Mesodermal cell (in vitro differentiated cells): ENCODE data around the gene ZNF580.
A peak's percentile ranks its signal among the peaks of the same experiment; 100 is the strongest.

Experiments used
- H3K27ac ChIP-seq: 2 replicates; pipeline ENCODE4 v1.7.0; 2013; ENCODE audit warnings: mild to moderate bottlenecking, low read depth, low read length, moderate library complexity; ENCODE audit not compliant: severe bottlenecking
- H3K36me3 ChIP-seq: 2 replicates; pipeline ENCODE4 v1.7.1; 2013; ENCODE audit warnings: mild to moderate bottlenecking, low read length, moderate library complexity; ENCODE audit not compliant: control insufficient read depth, insufficient read depth
- H3K4me1 ChIP-seq: one replicate; pipeline ENCODE4 v1.7.1; 2013; ENCODE audit warnings: mild to moderate bottlenecking, low read length; ENCODE audit not compliant: insufficient read depth, control insufficient read depth, poor library complexity, severe bottlenecking
- H3K4me3 ChIP-seq: 2 replicates; pipeline ENCODE4 v1.7.0; 2013; ENCODE audit warnings: low read length, control low read depth, mild to moderate bottlenecking; ENCODE audit not compliant: insufficient read depth, poor library complexity, severe bottlenecking; ENCODE audit errors: extremely low read depth
- H3K9me3 ChIP-seq: 2 replicates; pipeline ENCODE4 v1.7.1; 2013; ENCODE audit warnings: mild to moderate bottlenecking, low read length, moderate library complexity; ENCODE audit not compliant: control insufficient read depth
- WGBS, 2 experiments: methylation state at CpG; one replicate each; pipeline ENCODE4 v1.1.5; 2013; ENCODE audit warnings: missing lambda C conversion rate in 2 of 2; ENCODE audit not compliant: insufficient coverage in 2 of 2; 5-methylcytosine and 5-hydroxymethylcytosine counted together

ZNF580 gene

GRCh38 chr19:55647732-55648584, 7.2 kb downstream of the ZNF580 start, which contains the start of gene CCDC106:
TSS of gene CCDC106 (plus strand) at chr19:55648212. CDS start at chr19:55649047, 835 bp downstream.
- Histone ChIP-seq H3K4me1 (peaks cover 18% of the 10 kb centered on the region), H3K4me3 (peak within 1 kb of the TSS; percentile 70), H3K27ac (peak within 1 kb of the TSS; percentile 64), H3K9me3 (no peaks in the 10 kb centered on the region), H3K36me3 (peaks cover 46% of the 10 kb centered on the region)
- 0 to 1% methylated on average over 36 to 53 of the region's 87 CpGs for WGBS, 2 experiments

- WGBS, 2 experiments: 68 to 73% methylated on average over 17 to 22 of the region's 25 CpGs
- H3K4me1 ChIP-seq: peaks cover 18% of the 10 kb centered on the region
- peaks cover 46% of the 10 kb centered on the region for H3K36me3 ChIP-seq
- no peaks in the 10 kb centered on the region for H3K9me3 ChIP-seq
- peak overlapping the region; percentile 70 for H3K4me3 ChIP-seq
- no peak overlapping the region for H3K27ac ChIP-seq
These were observed 7.9 kb downstream of the ZNF580 start for GRCh38 chr19:55648585-55649267.

- H3K4me3 ChIP-seq: no peak overlapping the region
- WGBS, 2 experiments: 93 to 95% methylated on average over 14 to 17 of the region's 17 CpGs
- H3K9me3 ChIP-seq: no peaks in the 10 kb centered on the region
- peaks cover 18% of the 10 kb centered on the region for H3K4me1 ChIP-seq
- H3K36me3 ChIP-seq: peaks cover 45% of the 10 kb centered on the region
- no peak overlapping the region for H3K27ac ChIP-seq
These were observed 8.7 kb downstream of the ZNF580 start for GRCh38 chr19:55649268-55650125.

DNA sequence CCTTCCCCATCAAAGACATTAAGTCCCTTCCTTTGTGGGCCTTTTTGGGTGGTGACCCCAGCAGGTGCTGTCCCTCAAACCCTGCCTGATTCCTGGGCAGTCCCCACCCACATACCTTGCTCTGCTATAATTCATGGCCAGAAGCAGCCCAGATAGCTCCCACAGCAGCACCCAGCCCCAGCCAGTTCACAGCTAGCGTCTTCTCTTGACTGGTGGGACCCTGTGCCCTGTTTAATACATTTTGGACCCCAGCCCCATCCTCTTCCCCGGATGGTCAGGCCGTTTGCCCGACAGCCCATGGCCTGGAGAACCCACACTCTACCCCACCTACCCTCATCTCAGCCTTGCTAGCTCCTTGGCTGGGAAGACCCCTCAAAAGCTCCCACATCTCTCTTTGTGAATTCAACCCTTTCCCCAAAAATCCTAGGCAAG, 9.3 kb downstream of the ZNF580 start:
- H3K4me3 ChIP-seq: no peak overlapping the region
- H3K27ac ChIP-seq: no peak overlapping the region
- peaks cover 13% of the 10 kb centered on the region for H3K4me1 ChIP-seq
- peaks cover 38% of the 10 kb centered on the region for H3K36me3 ChIP-seq
- H3K9me3 ChIP-seq: no peaks in the 10 kb centered on the region
- 89 to 100% methylated on average over 2 to 4 of the region's 4 CpGs for WGBS, 2 experiments

GRCh38 chr19:55650602-55651230, 9.9 kb downstream of the ZNF580 start:
- 91 to 97% methylated on average over 13 to 17 of the region's 17 CpGs for WGBS, 2 experiments
- Histone ChIP-seq H3K36me3 (peaks cover 36% of the 10 kb centered on the region), H3K4me3 (no peak overlapping the region), H3K27ac (no peak overlapping the region), H3K9me3 (no peaks in the 10 kb centered on the region), H3K4me1 (peaks cover 7% of the 10 kb centered on the region)

DNA sequence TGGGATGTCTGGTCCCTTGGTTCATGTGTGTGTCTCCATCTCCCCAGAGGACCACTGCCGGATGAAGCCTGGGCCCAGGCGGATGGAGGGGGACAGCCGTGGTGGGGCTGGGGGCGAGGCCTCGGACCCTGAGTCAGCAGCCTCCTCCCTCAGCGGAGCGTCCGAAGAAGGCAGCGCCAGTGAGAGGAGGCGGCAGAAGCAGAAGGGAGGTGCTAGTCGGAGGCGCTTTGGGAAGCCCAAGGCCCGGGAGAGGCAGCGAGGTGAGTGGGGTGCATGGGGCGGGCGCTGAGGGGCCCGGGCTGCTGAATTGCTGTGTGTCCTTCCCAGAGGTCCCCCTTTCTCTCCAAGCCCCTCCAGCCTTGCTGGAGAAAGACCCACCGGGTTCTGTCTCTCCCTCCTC, 10.4 kb downstream of the ZNF580 start:
- no peaks in the 10 kb centered on the region for H3K9me3 ChIP-seq
- no peak overlapping the region for H3K27ac ChIP-seq
- H3K4me3 ChIP-seq: no peak overlapping the region
- peaks cover 33% of the 10 kb centered on the region for H3K36me3 ChIP-seq
- peaks cover 6% of the 10 kb centered on the region for H3K4me1 ChIP-seq
- 80 to 87% methylated on average over 8 to 11 of the region's 18 CpGs for WGBS, 2 experiments

- WGBS, 2 experiments: 87 to 89% methylated on average over 49 to 55 of the region's 71 CpGs
- H3K4me3 ChIP-seq: no peak overlapping the region
- H3K9me3 ChIP-seq: no peaks in the 10 kb centered on the region
These were observed 11.7 kb downstream of the ZNF580 start for GRCh38 chr19:55652311-55653128.

DNA sequence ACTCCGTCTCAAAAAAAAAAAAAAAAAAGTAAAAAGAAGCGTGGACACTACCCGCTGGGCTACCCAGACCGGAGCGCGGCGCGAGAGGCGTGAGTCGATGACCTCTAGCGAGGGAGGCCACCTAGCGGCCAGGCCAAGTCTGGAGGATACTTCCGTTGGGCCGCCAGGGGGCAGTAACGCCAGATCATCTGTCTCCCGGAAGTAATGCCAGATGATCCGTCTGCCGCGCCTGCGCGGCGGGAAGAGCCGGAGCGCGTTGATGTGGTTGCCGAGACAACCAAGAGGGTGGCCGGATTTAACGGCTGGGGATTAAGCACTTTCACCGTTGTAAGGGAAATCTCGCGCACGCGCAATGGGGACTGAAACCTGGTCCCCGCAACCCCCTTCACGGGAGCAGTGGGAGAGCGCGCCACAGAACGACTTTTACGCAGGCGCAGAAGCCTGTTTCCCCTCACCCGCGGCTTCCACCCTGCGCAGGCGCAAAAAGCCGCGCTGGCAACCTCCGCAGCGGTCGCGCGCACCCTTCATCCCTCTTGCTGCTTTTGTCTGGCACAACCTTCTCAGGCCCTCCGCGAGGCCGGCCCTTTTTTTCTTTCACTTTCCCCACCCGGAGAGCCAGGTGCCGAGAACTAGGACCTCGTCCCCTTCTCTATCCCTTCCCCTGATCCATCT, 13.0 kb downstream of the ZNF580 start:
- H3K9me3 ChIP-seq: no peaks in the 10 kb centered on the region
- WGBS, 2 experiments: 0% methylated on average over 51 to 56 of the region's 57 CpGs
- H3K4me3 ChIP-seq: peak overlapping the region; percentile 99
- peak overlapping the region; percentile 100 for H3K27ac ChIP-seq
- H3K4me1 ChIP-seq: peaks cover 24% of the 10 kb centered on the region
- H3K36me3 ChIP-seq: peaks cover 44% of the 10 kb centered on the region

More at GRCh38 chr19:55652311-55653128, 11.7 kb downstream of the ZNF580 start:
- no peak overlapping the region for H3K27ac ChIP-seq
- H3K4me1 ChIP-seq: peaks cover 11% of the 10 kb centered on the region
- peaks cover 36% of the 10 kb centered on the region for H3K36me3 ChIP-seq

DNA sequence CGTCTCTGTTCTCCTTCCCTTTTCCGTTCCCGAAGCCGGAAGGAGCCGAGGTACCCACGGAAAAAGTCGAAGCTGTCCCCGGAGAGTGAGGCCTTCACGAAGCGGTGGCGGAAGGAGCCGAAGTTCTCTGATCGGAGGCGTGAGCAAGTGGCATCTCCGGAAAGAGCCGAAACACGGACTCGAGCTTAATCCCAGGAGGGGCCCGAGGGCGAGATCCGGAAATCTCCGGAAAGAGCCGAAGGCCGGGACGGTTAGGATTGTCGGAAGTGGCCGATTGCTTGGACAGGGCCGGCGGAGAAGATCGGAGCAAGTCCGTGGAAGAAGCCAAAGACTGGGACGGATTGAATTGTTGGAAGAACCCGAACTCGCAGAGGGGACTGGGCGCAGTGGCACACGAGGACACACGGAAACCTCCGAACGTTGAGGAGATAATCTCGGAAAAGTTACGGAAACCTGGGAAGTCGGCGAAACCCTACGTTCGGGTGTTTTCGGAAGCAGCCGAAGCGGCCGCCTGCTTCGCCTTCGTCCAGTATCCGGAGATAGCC, 13.6 kb downstream of the ZNF580 start:
- Histone ChIP-seq H3K36me3 (peaks cover 50% of the 10 kb centered on the region), H3K4me1 (peaks cover 26% of the 10 kb centered on the region), H3K4me3 (peak overlapping the region; percentile 99), H3K27ac (peak overlapping the region; percentile 100), H3K9me3 (no peaks in the 10 kb centered on the region)
- 0 to 1% methylated on average over 37 to 44 of the region's 52 CpGs for WGBS, 2 experiments
